Stimulated activated CD4-positive, alpha-beta T cell treated with anti-CD3 and anti-CD28 coated beads, Interleukin-2, amount 100 ng/mL, for 24 hours (primary cell): ENCODE results near the gene SMARCD1.

Experiments
- DNase-seq, 2 donors: peaks; one replicate each; pipeline ENCODE4 v3.0.0-alpha.2; 2020

Gene SMARCD1

GRCh38 chr12:50084775-50085614 is at the start of gene SMARCD1:
TSS of gene SMARCD1 (plus strand) at chr12:50085342. CDS start at chr12:50085370, 28 bp downstream.
- peak; percentile 88 to 89 for DNase-seq

- DNase-seq: no peak
Measured at GRCh38 chr12:50038336-50038735, 46.8 kb upstream of the SMARCD1 start.

- DNase-seq: peak; percentile 93 to 96
Measured at GRCh38 chr12:50039151-50039835, 45.8 kb upstream of the SMARCD1 start.

GRCh38 chr12:50040657-50041056 is 44.5 kb upstream of the SMARCD1 start:
- no peak for DNase-seq

GRCh38 chr12:50041062-50041860 is 43.9 kb upstream of the SMARCD1 start:
- DNase-seq: no peak

GRCh38 chr12:50041962-50042361 is 43.2 kb upstream of the SMARCD1 start:
- DNase-seq: no peak

- peak in 1 of 2 donors; percentile 37 for DNase-seq
Measured at GRCh38 chr12:50042693-50043092, 42.4 kb upstream of the SMARCD1 start.

- DNase-seq: no peak
Measured at GRCh38 chr12:50043308-50043707, 41.8 kb upstream of the SMARCD1 start.

- DNase-seq: no peak
Measured at GRCh38 chr12:50043854-50044253, 41.3 kb upstream of the SMARCD1 start.

GRCh38 chr12:50047693-50048250 is 37.4 kb upstream of the SMARCD1 start:
- DNase-seq: no peak

- no peak for DNase-seq
Measured at GRCh38 chr12:50049254-50050118, 35.7 kb upstream of the SMARCD1 start.

GRCh38 chr12:50050119-50050385 is 35.1 kb upstream of the SMARCD1 start:
- DNase-seq: no peak

- DNase-seq: no peak
Measured at GRCh38 chr12:50050410-50051098, 34.6 kb upstream of the SMARCD1 start.

GRCh38 chr12:50051101-50051806 is 33.9 kb upstream of the SMARCD1 start:
- DNase-seq: no peak

- no peak for DNase-seq
Measured at GRCh38 chr12:50052544-50052943, 32.6 kb upstream of the SMARCD1 start.

- no peak for DNase-seq
Measured at GRCh38 chr12:50052964-50053363, 32.2 kb upstream of the SMARCD1 start.

GRCh38 chr12:50053583-50053982 is 31.6 kb upstream of the SMARCD1 start:
- no peak for DNase-seq

GRCh38 chr12:50055831-50056638 is 29.1 kb upstream of the SMARCD1 start:
- DNase-seq: peak; percentile 70 to 71

- DNase-seq: no peak
Measured at GRCh38 chr12:50056639-50056976, 28.5 kb upstream of the SMARCD1 start.
